Effector memory CD8-positive, alpha-beta T cell (primary cell): Measurements from ENCODE around the gene TPM1.

Source experiments
- ATAC-seq: fragments of 150-1000 bp; cut with Tn5 transposase; replicated peaks from 2 replicates; pipeline ENCODE4 v1.10.0; 2021; ENCODE audit warnings: mild to moderate bottlenecking, moderate library complexity
- DNase-seq, 3 experiments: peaks; one replicate each; pipeline ENCODE4 v3.0.0; 2021
- H3K27ac Mint-ChIP-seq, 2 donors: one replicate each; pipeline ENCODE4 v1.8.0; 2022; ENCODE audit warnings: mild to moderate bottlenecking in 2 of 2, mixed read lengths in 2 of 2, moderate library complexity in 2 of 2
- H3K27me3 Mint-ChIP-seq, 2 donors: one replicate each; pipeline ENCODE4 v1.8.0; 2022; ENCODE audit warnings: mixed read lengths in 2 of 2
- H3K36me3 Mint-ChIP-seq: one replicate; pipeline ENCODE4 v1.8.0; 2022; ENCODE audit warnings: mild to moderate bottlenecking, moderate library complexity, mixed read lengths; ENCODE audit not compliant: insufficient read depth
- H3K4me1 Mint-ChIP-seq, 2 donors: one replicate each; pipeline ENCODE4 v1.8.0; 2022; ENCODE audit warnings: low read depth in 2 of 2, mixed read lengths in 2 of 2
- H3K4me3 Mint-ChIP-seq, 2 donors: one replicate each; pipeline ENCODE4 v1.8.0; 2022; ENCODE audit warnings: mild to moderate bottlenecking in 2 of 2, mixed read lengths in 2 of 2, moderate library complexity in 2 of 2
- H3K9me3 Mint-ChIP-seq, 2 donors: one replicate each; pipeline ENCODE4 v1.8.0; 2022; ENCODE audit warnings: mixed read lengths in 2 of 2

Gene TPM1

DNA sequence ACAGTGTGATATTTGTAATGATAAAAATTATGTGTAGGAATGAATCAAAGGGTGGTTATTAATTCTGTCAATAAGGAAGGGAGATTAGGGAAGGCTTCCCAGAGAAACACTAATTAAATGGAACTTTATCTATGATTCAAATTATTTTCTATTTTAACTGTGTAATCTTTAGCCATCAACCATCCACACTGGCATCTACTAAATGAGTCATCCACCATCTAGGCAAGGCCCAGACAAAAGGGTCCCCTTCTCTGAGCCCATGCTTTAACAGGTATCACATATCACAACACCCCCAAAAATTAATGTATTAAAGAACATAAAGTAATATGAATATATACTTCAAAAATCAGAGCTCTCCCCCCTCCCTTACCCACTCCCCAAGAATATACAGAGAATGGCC is 19.9 kb upstream of the TPM1 start:
- no peak overlapping the region for H3K27ac Mint-ChIP-seq
- DNase-seq (no peak), ATAC-seq (no peak)
- H3K9me3 Mint-ChIP-seq, result no peaks in the 10 kb centered on the region
- H3K36me3 Mint-ChIP-seq, result peaks cover 2% of the 10 kb centered on the region
- H3K4me1 Mint-ChIP-seq, result no peaks in the 10 kb centered on the region
- H3K4me3 Mint-ChIP-seq, result no peak overlapping the region
- peaks cover 0 to 31% of the 10 kb centered on the region in 2 donors for H3K27me3 Mint-ChIP-seq

DNA sequence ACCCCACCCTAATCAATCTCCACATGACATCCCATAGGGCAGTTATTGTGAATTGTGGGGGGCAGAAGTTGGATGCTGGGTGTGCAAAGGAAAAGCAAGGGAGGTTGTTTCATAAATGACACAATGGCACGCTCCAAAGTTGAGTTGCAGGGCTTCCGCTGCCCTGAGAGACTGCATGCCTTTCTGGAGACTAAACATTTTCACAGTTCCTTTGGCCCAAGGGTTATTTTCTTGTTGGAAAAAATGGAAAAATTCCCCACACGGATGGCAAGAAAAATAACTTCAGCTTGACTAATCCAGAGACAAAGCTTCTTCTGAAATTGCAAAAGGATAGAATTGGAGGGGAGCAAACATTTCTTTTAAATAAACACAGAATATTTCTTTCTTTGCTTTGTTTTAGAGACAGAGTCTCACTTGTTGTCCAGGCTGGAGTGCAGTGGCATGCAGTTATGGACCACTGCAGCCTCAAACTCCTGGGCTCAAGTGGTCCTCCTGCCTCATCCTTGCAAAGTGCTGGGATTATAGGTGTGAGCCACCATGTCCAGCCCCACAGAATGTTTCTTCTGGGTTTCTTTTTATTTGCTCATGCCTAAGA is 19.1 kb upstream of the TPM1 start:
- peaks cover 2% of the 10 kb centered on the region for H3K36me3 Mint-ChIP-seq
- DNase-seq, result no peak
- no peak for ATAC-seq
- H3K27me3 Mint-ChIP-seq, result peaks cover 2 to 39% of the 10 kb centered on the region in 2 donors
- no peak overlapping the region for H3K27ac Mint-ChIP-seq
- H3K9me3 Mint-ChIP-seq, result no peaks in the 10 kb centered on the region
- no peak overlapping the region for H3K4me3 Mint-ChIP-seq
- H3K4me1 Mint-ChIP-seq, result no peaks in the 10 kb centered on the region

DNA sequence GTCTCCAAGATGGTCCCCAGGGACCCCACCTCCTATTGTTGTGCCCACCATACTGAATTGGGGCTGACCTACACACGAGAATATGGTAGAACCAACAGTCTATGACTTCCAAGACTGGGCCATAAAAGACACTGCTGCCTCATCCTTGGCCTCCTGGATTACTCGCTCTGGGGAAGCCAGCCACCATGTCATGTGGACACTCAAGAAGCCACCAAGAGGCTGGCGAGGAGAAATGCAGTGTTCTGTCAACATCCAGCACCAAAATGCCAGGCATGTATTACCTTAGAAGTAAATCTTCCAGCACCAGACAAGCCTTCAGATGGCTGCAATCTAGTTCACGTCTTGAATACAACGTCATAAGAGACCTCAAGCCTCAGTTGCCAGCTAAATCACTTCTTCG is 17.1 kb upstream of the TPM1 start:
- Mint-ChIP-seq H3K4me3 (no peak overlapping the region), H3K36me3 (peaks cover 2% of the 10 kb centered on the region), H3K4me1 (no peaks in the 10 kb centered on the region), H3K9me3 (no peaks in the 10 kb centered on the region), H3K27me3 (peaks cover 21 to 54% of the 10 kb centered on the region in 2 donors), H3K27ac (no peak overlapping the region)
- DNase-seq (no peak), ATAC-seq (no peak)

GRCh38 chr15:63027646-63028045 is 14.9 kb upstream of the TPM1 start:
- no peak for DNase-seq

GRCh38 chr15:63028442-63029110 is 14.0 kb upstream of the TPM1 start:
- Mint-ChIP-seq H3K36me3 (peaks cover 2% of the 10 kb centered on the region), H3K27ac (no peak overlapping the region), H3K4me1 (no peaks in the 10 kb centered on the region), H3K4me3 (no peak overlapping the region), H3K27me3 (peaks cover 34 to 63% of the 10 kb centered on the region in 2 donors), H3K9me3 (no peaks in the 10 kb centered on the region)
- DNase-seq (no peak), ATAC-seq (no peak)

More at GRCh38 chr15:63027646-63028045, 14.9 kb upstream of the TPM1 start:
- Mint-ChIP-seq H3K36me3 (peaks cover 2% of the 10 kb centered on the region), H3K27ac (no peak overlapping the region), H3K4me3 (no peak overlapping the region), H3K27me3 (peaks cover 34 to 72% of the 10 kb centered on the region in 2 donors), H3K9me3 (no peaks in the 10 kb centered on the region), H3K4me1 (no peaks in the 10 kb centered on the region)
- ATAC-seq, result no peak

DNA sequence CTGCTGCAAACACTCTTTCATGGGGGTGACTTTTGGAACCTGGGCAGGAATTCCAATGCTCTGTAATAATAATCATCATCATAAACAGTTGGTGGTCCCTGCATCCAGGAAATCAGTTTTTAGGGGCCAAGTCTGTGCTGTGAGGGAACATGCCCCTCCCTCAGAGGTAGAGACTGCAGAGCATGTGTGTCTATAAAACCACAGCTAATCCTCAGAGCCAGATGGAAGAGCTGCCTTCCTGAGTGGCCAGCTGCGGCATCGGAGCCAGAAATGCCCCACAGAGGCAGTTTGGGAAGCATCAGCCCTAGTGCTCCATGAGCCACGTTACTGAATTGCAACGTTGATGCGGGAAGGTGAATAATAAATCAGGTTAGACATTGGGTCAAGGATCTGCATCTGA is 12.9 kb upstream of the TPM1 start:
- DNase-seq, result no peak
- Mint-ChIP-seq H3K4me3 (no peak overlapping the region), H3K4me1 (no peaks in the 10 kb centered on the region)

DNA sequence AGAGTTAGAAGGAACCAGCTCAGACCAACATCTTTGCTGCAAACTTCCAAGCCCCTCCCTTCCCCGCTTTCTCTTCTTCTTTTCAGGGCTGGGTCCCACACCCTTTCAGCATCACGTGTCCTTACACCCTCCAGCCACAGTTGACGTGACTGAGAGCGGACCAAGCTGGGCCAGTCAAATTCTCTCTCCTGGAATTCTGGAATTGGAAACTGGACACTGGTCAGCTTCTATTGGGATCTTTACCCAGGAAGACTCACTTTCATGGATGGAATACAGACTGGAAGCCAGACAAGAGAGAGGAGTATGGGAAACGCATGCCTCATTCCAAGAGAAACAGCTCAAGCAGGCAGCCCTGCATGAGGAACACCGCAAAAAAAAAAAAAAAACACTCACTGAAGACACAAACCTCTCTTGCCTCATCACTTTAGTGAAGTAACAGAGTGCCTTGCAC is 12.4 kb upstream of the TPM1 start:
- no peaks in the 10 kb centered on the region for H3K4me1 Mint-ChIP-seq

More for the DNA sequence above, 12.9 kb upstream of the TPM1 start:
- no peak for ATAC-seq
- no peak overlapping the region for H3K27ac Mint-ChIP-seq
- H3K9me3 Mint-ChIP-seq, result no peaks in the 10 kb centered on the region
- H3K36me3 Mint-ChIP-seq, result no peaks in the 10 kb centered on the region
- H3K27me3 Mint-ChIP-seq, result peaks cover 37 to 62% of the 10 kb centered on the region in 2 donors

DNA sequence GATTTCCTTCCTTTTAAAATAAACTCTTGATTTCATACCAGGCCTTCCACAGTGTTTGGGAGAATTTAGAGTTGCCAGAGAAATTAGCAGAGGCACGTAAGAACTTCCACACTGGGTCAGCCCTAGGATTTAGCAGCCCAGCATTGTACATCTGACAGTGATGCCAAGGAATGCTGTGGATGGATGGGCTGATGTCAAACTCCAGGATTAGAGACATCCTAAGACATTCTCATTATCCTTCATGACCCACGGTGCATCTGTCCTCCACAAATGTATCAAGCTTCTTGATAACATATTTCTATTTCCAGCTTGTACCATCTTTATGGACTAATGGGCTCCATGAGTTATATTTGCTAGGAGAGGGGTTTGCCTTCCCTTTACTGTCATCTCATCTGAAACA is 8.0 kb upstream of the TPM1 start:
- Mint-ChIP-seq H3K4me1 (no peaks in the 10 kb centered on the region), H3K36me3 (no peaks in the 10 kb centered on the region), H3K4me3 (no peak overlapping the region), H3K27me3 (peaks cover 32 to 36% of the 10 kb centered on the region in 2 donors), H3K9me3 (no peaks in the 10 kb centered on the region), H3K27ac (no peak overlapping the region)
- DNase-seq (no peak), ATAC-seq (no peak)

More for the DNA sequence above, 12.4 kb upstream of the TPM1 start:
- ATAC-seq, result no peak
- H3K27me3 Mint-ChIP-seq, result peaks cover 41 to 65% of the 10 kb centered on the region in 2 donors
- H3K36me3 Mint-ChIP-seq, result no peaks in the 10 kb centered on the region
- no peak for DNase-seq
- no peaks in the 10 kb centered on the region for H3K9me3 Mint-ChIP-seq
- no peak overlapping the region for H3K4me3 Mint-ChIP-seq
- no peak overlapping the region for H3K27ac Mint-ChIP-seq

- H3K9me3 Mint-ChIP-seq, result no peaks in the 10 kb centered on the region
- no peaks in the 10 kb centered on the region for H3K36me3 Mint-ChIP-seq
- no peak overlapping the region for H3K27ac Mint-ChIP-seq
- no peak overlapping the region for H3K4me3 Mint-ChIP-seq
- H3K27me3 Mint-ChIP-seq, result peaks cover 32 to 36% of the 10 kb centered on the region in 2 donors
- ATAC-seq (no peak), DNase-seq (no peak)
- H3K4me1 Mint-ChIP-seq, result no peaks in the 10 kb centered on the region
Observed at GRCh38 chr15:63035253-63035652, 7.3 kb upstream of the TPM1 start.

DNA sequence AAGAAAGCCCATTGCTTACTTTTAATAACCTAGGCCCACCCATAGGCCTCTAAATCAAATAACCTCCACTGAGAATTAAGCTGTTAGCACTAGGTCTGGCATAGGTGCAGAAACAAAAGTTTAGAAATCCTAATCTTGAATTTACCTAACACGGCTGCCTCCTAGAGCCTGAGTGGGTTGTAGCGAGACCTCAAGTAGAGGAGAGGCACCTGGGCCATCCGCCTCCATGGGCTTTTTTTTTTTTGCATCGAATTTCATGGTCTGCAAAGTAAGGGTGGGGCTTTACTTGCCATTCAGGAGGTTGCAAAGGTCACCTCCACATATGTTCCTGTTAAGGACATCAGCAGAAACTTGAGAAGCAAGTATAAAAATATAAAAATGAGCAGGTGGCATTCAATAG is 6.6 kb upstream of the TPM1 start:
- Mint-ChIP-seq H3K9me3 (no peaks in the 10 kb centered on the region), H3K27ac (no peak overlapping the region), H3K4me3 (no peak overlapping the region), H3K36me3 (no peaks in the 10 kb centered on the region), H3K27me3 (peaks cover 32 to 36% of the 10 kb centered on the region in 2 donors), H3K4me1 (no peaks in the 10 kb centered on the region)
- no peak for ATAC-seq
- no peak for DNase-seq

DNA sequence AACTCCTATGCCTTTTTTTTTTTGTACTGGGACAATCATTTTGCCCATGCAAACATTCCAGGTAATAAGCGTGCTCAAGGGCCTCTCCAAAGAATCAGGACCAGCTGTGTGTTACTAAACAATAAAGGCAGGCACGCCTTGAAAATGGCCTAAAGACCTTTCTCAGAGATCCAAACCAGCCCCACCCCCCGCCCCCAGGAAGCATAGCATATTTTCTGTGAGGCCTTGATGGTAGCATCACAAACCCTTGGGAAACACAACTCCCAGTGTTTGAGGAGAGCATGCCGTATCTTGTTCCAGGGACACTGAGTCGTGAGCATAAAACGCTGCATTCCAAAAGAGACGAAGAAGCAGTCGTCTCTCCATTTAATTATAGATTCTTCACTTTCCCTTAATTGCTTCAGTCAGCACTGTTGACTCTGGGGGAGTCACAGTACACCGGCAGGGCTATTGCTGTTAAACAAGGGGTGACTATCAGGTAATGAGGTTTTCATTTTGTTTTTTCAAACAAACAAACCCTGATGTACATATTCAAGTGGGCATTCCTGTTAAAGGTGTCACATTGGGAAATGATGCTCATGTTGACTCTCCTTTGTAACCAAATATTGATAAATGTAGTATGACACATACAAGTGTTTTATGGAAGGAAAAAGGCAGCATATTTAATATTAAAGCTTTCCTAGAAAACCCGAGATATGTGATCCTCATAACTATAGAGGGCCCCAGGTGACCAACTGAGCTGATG is 4.4 kb upstream of the TPM1 start:
- Mint-ChIP-seq H3K4me3 (no peak overlapping the region), H3K4me1 (peaks cover 3 to 6% of the 10 kb centered on the region in 2 donors), H3K27me3 (peaks cover 42 to 45% of the 10 kb centered on the region in 2 donors), H3K27ac (no peak overlapping the region), H3K36me3 (no peaks in the 10 kb centered on the region), H3K9me3 (no peaks in the 10 kb centered on the region)
- ATAC-seq (no peak), DNase-seq (no peak)

- Mint-ChIP-seq H3K27me3 (peaks cover 51 to 54% of the 10 kb centered on the region in 2 donors), H3K27ac (no peak overlapping the region), H3K9me3 (no peaks in the 10 kb centered on the region), H3K36me3 (no peaks in the 10 kb centered on the region), H3K4me3 (no peak overlapping the region), H3K4me1 (peaks cover 5 to 9% of the 10 kb centered on the region in 2 donors)
- ATAC-seq, result no peak
- no peak for DNase-seq
Observed at GRCh38 chr15:63038926-63039673, 3.4 kb upstream of the TPM1 start.

GRCh38 chr15:63039811-63040210 is 2.7 kb upstream of the TPM1 start:
- ATAC-seq, result no peak
- H3K9me3 Mint-ChIP-seq, result no peaks in the 10 kb centered on the region
- no peaks in the 10 kb centered on the region for H3K36me3 Mint-ChIP-seq
- peaks cover 5 to 10% of the 10 kb centered on the region in 2 donors for H3K4me1 Mint-ChIP-seq
- H3K27ac Mint-ChIP-seq, result no peak overlapping the region
- peaks cover 54 to 57% of the 10 kb centered on the region in 2 donors for H3K27me3 Mint-ChIP-seq
- DNase-seq, result no peak
- H3K4me3 Mint-ChIP-seq, result no peak overlapping the region
